ENCODE data around the gene DPP6.
"Not testable (repeated sequence)": the region's sequence is repeated elsewhere in the genome, so short reads cannot be mapped to it uniquely, and the experiment has no call there.

The DPP6 gene

DNA sequence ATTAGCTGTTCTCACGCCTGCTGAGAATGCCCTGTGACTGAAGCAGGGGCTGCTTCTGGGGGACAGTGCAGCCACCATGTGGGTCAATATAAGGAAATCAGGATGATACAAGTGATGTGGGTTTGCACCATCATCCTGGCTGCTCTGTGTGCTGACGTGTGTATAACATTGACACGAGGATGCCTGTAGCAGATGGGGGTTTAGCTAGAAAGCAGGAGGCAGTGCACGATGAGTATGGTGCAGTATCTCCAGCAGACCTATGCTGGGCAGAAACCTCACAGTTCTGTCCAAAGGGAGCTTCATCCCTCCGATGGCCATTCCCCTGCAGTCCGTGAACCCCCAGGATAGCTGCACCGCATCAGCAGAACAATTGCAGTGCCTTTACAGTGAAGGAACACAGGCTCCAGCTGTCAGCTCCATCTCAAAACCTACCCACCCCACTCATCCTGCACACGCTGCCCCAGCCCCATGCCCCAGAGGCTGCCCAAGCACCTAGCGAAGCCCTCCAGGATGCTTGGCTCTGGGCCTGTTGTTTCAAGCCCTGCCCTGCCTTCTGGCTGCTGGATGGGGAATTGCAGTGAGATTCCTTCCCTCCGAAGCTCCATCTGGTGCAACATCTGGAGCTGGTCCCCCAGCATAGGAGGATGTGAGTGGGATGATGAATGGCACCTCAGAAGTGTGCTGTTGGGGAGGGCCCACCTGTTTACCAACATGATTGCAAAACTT lies 96.8 kb downstream of the DPP6 start:
- not testable (repeated sequence) for DNase-seq (ENCODE audit: low read depth in 2 of 2)

DNA sequence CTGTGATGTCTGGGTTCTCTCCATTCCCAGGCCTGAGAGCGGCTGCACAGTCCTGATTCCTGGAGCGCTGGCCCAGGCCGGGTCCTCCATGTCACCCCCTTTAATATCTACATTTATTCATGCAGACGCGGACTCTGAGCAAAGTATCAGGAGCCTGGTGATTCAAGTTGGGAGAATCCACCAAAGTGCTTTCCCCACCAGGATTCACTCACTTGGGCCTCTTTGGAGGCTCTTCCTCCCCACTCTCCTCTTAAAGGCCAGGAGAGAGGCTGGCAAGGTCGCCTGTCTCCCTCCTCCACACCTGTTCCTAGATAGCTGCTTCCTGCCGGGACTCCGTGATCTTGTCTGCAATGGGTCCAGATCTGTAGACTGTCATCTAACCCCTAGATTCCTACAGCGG lies 98.5 kb downstream of the DPP6 start:
- not testable (repeated sequence) for DNase-seq (ENCODE audit: low read depth in 2 of 2)

GRCh38 chr7:154151306-154151705 lies 99.1 kb downstream of the DPP6 start:
- DNase-seq (ENCODE audit: low read depth in 2 of 2): not testable (repeated sequence)

GRCh38 chr7:154155928-154156327 lies 103.7 kb downstream of the DPP6 start:
- DNase-seq (ENCODE audit: low read depth in 2 of 2): not testable (repeated sequence)

DNA sequence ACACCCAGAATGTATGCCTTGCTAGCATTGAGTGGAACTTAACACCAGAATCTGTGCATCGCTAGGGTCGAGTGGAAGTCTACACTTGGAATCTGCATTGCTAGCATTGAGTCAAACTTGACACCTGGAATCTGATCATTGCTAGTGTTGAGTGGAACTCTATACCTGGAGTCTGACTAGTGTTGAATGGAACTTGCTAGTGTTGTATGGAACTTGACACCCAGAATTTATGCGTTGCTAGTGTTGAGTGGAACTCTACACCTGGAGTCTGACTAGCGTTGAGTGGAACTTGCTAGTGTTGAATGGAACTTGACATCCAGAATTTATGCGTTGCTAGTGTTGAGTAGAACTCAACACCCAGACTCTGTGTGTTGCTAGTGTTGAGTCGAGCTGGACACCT lies 110.7 kb downstream of the DPP6 start:
- not testable (repeated sequence) for DNase-seq (ENCODE audit: low read depth in 2 of 2)

DNA sequence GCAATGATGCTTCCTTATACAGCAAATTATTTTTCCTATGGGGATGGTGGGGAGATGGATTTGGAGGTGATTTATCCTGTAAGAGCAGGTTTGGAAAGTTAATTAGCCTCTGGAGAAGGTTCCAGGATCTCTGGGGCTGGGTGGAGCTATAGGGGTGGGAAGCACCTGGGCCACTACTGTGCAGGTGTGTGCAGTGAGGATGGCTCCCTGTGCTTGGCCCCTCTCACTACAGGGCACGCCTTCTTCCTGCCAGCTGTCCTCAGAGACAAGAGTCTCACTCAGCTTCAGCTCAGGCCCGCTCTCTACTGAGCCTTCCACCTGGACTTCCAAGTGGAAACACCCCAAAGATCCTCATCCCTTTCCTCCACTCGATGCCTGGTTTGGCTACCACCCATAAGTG lies 111.4 kb downstream of the DPP6 start:
- not testable (repeated sequence) for DNase-seq (ENCODE audit: low read depth in 2 of 2)

GRCh38 chr7:154167051-154167450 lies 114.9 kb downstream of the DPP6 start:
- no peak for DNase-seq (ENCODE audit: low read depth in 2 of 2)

DNA sequence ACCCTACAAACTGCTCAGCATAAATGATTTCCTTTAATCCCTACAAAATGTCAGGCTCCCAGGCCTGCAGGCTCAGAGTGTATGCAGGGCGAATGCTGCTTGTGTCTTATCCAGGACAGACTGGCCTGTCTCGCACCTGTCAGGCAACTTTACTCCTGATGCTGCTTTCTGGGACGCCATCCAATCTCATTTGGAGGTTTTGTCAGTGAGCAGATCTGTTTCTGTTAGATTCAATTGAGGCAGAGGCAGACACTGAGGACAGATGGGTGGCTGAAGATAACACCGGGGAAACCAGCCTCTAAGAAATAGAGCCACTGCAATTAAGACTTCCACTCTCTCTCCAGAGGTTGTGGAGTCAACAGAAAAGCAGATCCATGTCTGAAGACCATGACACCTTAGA lies 115.6 kb downstream of the DPP6 start:
- DNase-seq (ENCODE audit: low read depth in 2 of 2): no peak

GRCh38 chr7:154171422-154171821 lies 119.2 kb downstream of the DPP6 start:
- no peak for DNase-seq (ENCODE audit: low read depth in 2 of 2)

GRCh38 chr7:154172236-154172635 lies 120.0 kb downstream of the DPP6 start:
- DNase-seq (ENCODE audit: low read depth in 2 of 2): no peak

GRCh38 chr7:154177584-154177983 lies 125.4 kb downstream of the DPP6 start:
- DNase-seq (ENCODE audit: low read depth in 2 of 2): no peak

GRCh38 chr7:154178895-154179294 lies 126.7 kb downstream of the DPP6 start:
- no peak for DNase-seq (ENCODE audit: low read depth in 2 of 2)

GRCh38 chr7:154183482-154183881 lies 131.3 kb downstream of the DPP6 start:
- DNase-seq (ENCODE audit: low read depth in 2 of 2): no peak

GRCh38 chr7:154183946-154184345 lies 131.7 kb downstream of the DPP6 start:
- no peak for DNase-seq (ENCODE audit: low read depth in 2 of 2)

DNA sequence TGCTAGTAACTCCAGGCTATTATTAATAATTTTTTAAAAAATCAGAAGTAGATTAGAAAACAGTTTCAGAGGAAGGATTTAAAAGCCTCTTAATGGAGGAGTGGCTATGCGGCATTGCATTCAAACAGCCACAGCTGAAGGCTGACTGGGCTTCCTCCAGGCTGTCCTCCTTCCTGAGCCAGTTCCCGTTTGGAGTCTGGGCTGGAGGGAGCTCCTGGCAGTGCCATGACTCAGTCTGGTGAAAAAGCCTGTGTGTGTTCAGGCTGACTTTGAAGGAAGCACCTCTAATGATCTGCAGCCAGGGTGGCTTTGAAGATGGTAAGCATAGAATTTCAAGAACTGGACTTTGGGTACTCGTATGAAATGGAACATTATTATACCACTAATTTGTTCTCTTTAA lies 134.6 kb downstream of the DPP6 start:
- no peak for DNase-seq (ENCODE audit: low read depth in 2 of 2)

GRCh38 chr7:154188330-154188729 lies 136.1 kb downstream of the DPP6 start:
- DNase-seq (ENCODE audit: low read depth in 2 of 2): no peak

- DNase-seq (ENCODE audit: low read depth in 2 of 2): no peak
Measured at GRCh38 chr7:154195266-154195665, 143.1 kb downstream of the DPP6 start.

DNA sequence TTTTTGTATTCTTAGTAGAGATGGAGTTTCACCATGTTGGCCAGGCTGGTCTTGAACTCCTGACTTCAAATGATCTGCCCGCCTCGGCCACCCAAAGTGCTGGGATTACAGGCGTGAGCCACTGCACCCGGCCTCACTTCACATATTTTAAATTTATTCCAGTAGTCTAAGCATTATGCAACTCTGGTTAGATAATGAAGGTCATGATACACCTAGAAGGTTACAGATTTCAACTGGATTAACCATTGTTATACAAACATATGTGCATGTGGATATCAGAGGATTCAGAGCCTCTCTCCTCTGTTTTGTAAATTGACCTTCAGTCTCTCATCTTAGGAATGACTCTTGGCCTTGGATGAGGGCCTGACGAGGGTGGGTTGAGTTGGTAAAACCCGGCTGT lies 146.3 kb downstream of the DPP6 start:
- no peak for DNase-seq (ENCODE audit: low read depth in 2 of 2)

DNA sequence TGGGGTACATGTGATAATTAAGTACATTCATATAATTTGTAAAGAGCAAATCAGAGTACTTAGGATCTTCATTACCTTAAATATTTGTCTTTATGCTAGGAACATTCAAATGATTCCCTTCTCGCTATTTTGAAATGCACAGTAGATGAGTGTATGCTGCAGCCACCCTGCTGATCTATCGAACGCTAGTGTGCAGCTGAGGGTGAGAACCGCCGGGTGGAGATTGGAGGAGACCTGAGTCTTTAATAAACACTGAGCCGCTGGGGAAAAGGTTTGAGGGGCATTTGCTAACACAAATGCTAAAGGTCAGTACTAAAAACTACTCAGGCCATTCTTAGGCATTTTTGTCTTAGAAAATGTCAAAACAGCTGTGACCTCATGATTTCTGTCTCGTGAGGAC lies 148.0 kb downstream of the DPP6 start:
- no peak for DNase-seq (ENCODE audit: low read depth in 2 of 2)

DNA sequence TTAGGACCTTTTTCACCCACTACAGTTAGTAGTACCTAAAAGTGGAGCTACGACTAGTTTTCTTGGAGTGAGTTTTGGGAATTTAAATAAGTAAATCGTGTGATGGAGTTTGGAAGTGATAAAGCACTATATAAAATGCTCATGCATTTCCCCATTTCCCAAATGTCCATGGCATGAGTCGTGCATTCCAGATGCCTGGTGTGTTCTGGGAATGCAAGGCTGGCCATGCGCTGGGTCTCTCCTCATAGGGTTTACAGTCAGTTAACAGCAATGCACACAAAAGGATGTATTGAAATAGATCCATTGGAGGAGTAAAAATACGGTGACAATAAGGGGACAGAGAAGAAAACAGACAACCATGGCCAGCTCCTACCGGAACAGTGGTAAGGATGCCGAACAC lies 149.8 kb downstream of the DPP6 start:
- DNase-seq (ENCODE audit: low read depth in 2 of 2): no peak

DNA sequence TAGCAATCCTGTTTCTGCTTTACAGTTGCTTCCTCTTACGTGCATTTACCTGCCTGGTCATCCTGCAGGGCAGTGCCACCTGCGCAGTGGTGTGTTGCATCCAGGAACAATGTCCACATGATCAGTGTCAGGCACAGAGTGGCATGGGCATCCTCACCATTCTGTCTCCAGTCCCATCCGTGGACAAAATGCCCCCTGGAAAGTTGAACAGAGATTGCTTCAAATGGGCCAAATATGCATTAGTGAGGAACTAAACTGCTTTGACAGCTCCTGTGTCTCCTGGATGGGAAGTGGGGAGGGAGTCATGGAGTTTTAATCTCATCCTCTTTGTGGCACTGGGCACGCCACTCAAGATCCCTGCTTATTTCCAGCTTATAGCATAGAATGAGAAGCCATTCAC lies 151.8 kb downstream of the DPP6 start:
- DNase-seq (ENCODE audit: low read depth in 2 of 2): no peak

- no peak for DNase-seq (ENCODE audit: low read depth in 2 of 2)
Measured at GRCh38 chr7:154212861-154213260, 160.7 kb downstream of the DPP6 start.

GRCh38 chr7:154217688-154218340 lies 165.6 kb downstream of the DPP6 start:
- DNase-seq (ENCODE audit: low read depth in 2 of 2): no peak

GRCh38 chr7:154231732-154232131 lies 179.5 kb downstream of the DPP6 start:
- no peak for DNase-seq (ENCODE audit: low read depth in 2 of 2)

Measured in fibroblast of skin of left biceps (primary cell).